NCI-H82 treated with DMSO at 0.1 percent for 48 hours (cell line): ENCODE data around the gene RMI2.

Experiments used
- DNase-seq: peaks from one replicate; lab custom pipeline; 2025; ENCODE audit not compliant: unreplicated experiment; lab: John Stamatoyannopoulos, UW

RMI2 gene

DNA sequence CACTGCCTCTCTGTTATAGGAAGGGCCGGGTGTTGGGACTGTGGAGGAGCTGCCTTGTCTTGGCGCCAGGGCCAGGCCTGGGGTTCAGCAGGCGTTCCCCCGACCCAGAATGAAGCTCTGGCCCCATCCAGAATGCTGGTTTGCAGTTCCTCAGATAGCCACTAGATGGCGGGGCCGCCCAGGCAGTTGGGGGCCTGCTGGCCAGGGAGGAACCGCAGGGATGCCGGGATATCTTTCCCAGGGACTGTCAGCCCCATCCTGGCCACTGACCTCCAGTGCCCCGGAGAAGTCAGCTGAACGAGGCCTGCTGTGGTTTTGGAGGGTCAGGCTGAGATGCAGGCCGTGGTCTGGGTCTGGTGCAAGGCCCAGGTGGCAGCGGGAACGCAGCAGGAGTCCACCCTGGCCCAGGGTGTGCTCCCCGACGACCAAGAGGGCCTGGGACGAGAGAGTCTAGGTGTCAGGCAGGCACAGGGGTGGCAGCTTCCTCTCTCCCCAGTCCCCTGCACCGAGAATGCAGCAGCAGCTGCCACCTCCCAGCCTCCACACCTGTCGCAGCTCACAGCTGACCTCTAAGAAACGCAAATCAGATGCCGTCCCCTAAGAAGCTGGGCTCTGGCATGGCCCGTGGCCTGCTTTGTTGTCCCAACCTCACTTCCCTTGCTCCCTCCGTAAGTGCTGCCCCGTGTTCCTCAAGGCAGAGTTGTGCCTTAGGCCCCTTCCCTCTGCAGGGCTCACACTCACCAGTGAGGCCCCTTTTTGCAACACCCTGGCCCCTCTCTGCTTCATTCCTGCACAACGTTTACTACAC lies 51.2 kb downstream of the RMI2 start:
- DNase-seq = peak; percentile 24

GRCh38 chr16:11398136-11398535 lies 52.9 kb downstream of the RMI2 start:
- DNase-seq = no peak

GRCh38 chr16:11398851-11399250 lies 53.6 kb downstream of the RMI2 start:
- DNase-seq = no peak

DNA sequence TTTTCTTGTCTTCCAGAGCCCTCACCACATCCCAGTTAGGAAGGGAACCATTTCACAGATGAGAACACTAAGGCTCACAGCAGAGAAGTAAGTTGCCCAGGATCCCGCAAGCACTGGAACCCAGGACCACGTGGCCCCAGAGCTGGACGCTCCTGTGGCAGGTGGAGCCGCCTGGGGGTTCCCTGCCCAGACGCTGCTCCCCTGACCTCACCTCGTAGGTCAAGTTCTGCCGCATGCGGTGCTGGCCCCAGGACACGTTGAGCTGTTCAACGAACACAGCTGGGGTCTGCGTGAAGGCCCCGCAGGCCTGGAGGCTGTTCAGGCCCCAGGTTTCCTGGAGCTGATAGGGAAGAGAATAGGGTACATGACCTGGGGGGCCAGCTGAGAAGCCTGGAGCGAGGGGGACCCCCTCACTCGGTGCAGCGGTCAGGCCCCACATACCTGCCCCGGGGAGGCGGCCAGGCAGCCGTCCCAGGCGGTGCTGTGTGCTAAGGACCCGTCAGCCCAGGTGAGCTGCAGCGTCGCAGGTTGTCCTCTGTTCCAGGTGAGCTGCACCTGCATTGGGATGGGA lies 54.1 kb downstream of the RMI2 start:
- DNase-seq = no peak

DNA sequence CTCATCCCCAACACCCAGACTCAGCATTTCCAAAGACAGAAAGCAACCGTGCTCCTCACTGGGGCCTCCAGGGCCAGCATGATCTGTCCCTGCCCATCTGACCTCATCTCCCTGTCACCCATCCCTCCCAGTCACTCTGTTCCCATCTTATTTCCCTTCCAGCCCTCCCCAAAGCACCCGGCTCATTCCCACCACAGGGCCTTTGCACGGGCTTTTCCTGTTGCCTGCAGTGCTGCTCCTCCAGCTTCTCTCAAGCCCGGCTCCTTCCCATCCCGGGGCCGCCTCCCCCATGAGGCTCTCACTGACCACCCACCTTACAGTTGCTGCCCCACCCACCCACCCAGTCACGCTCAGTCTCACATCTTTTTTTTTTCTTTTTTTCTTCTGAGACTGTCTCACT lies 54.8 kb downstream of the RMI2 start:
- DNase-seq = no peak
